B cell (primary cell): Measurements from ENCODE around the gene GLB1L2. TPM values are rescaled to one million over a fixed set of nuclear protein-coding genes. Genes with fewer than 3 reads are reported as not detected.

Experiments used
- ATAC-seq: fragments of 200-7000 bp; cut with Tn5 transposase; one replicate; pipeline ENCODE4 v1.10.0; 2021; ENCODE audit warnings: low read depth, mild to moderate bottlenecking, moderate number of reproducible peaks, moderate library complexity
- CTCF ChIA-PET: fragments of 350-600 bp; sonication (Branson Sonifier 250); formaldehyde crosslinking; loops from one replicate; lab custom pipeline; 2021; ENCODE audit warnings: antibody characterized with exemption, inconsistent platforms; lab: Charles Lee
- POLR2A ChIA-PET: fragments of 350-600 bp; sonication (Branson Sonifier 250); formaldehyde crosslinking; loops from one replicate; lab custom pipeline; 2021; ENCODE audit warnings: antibody characterized with exemption; lab: Charles Lee
- DNase-seq: peaks from one replicate; pipeline ENCODE4 v3.0.0; 2013
- H2AFZ ChIP-seq: 2 replicates; pipeline ENCODE4 v1.6.1; 2012; ENCODE audit warnings: mild to moderate bottlenecking, low read depth, low read length; ENCODE audit not compliant: insufficient read depth, poor library complexity, severe bottlenecking
- H3K27ac ChIP-seq, 2 donors: 1 replicate in 1 of 2; 2 replicates in 1 of 2; pipeline ENCODE4 v1.5.1; 2012 to 2013; ENCODE audit warnings: low read length in 2 of 2, mild to moderate bottlenecking in 2 of 2, moderate library complexity in 1 of 2
- H3K27me3 ChIP-seq, 4 experiments: fragments of 200-600 bp in 1 of 4; sonication (generic) in 1 of 4; replicated peaks in 1 of 4; 1 replicate in 2 of 4; 2 replicates in 2 of 4; pipeline versions ENCODE4 v1.6.1 to v1.7.0; 2013 to 2016; ENCODE audit warnings: low read length in 3 of 4, mild to moderate bottlenecking in 2 of 4, mixed read lengths in 1 of 4, moderate library complexity in 1 of 4; ENCODE audit not compliant: insufficient read depth in 4 of 4, control insufficient read depth in 3 of 4; ENCODE audit errors: control extremely low read depth in 1 of 4
- H3K36me3 ChIP-seq, 2 experiments: replicated peaks in 1 of 2; 1 replicate in 1 of 2; 2 replicates in 1 of 2; pipeline versions ENCODE4 v1.6.1 to v1.7.1; 2013; ENCODE audit warnings: low read length in 1 of 2; ENCODE audit not compliant: insufficient read depth in 2 of 2, control insufficient read depth in 1 of 2; ENCODE audit errors: control extremely low read depth in 1 of 2, extremely low read depth in 1 of 2
- H3K4me1 ChIP-seq, 2 donors: fragments of 200-600 bp in 1 of 2; sonication (generic) in 1 of 2; 1 replicate in 1 of 2; 2 replicates in 1 of 2; pipeline versions ENCODE4 v1.5.1 to v1.6.1; 2013 to 2017; ENCODE audit warnings: low read length in 2 of 2; ENCODE audit not compliant: control insufficient read depth in 2 of 2, insufficient read depth in 2 of 2
- H3K4me2 ChIP-seq: replicated peaks from 2 replicates; pipeline ENCODE3; 2012; ENCODE audit warnings: mild to moderate bottlenecking, low read depth, low read length; ENCODE audit not compliant: poor library complexity, severe bottlenecking
- H3K4me3 ChIP-seq, 5 experiments: fragments of 200-600 bp in 1 of 5; sonication (generic) in 1 of 5; 1 replicate in 3 of 5; 2 replicates in 2 of 5; pipeline versions ENCODE4 v1.5.1 to v1.7.0; 2011 to 2016; ENCODE audit warnings: low read length in 4 of 5, mild to moderate bottlenecking in 4 of 5, low read depth in 2 of 5, control low read depth in 1 of 5, moderate library complexity in 1 of 5; ENCODE audit not compliant: insufficient read depth in 1 of 5; ENCODE audit errors: control extremely low read depth in 1 of 5, extremely low read depth in 1 of 5
- H3K79me2 ChIP-seq: fragments of 200-600 bp; sonication (generic); one replicate; pipeline ENCODE4 v1.6.0; 2016; ENCODE audit warnings: low read length; ENCODE audit not compliant: control insufficient read depth, insufficient read depth
- H3K9ac ChIP-seq: fragments of 200-600 bp; sonication (generic); 2 replicates; pipeline ENCODE4 v1.6.1; 2017; ENCODE audit warnings: mild to moderate bottlenecking, low read length, moderate library complexity
- H3K9me3 ChIP-seq, 3 donors: one replicate each; pipeline versions ENCODE4 v1.6.1 to v1.7.1; 2013; ENCODE audit warnings: low read length in 2 of 3; ENCODE audit not compliant: control insufficient read depth in 2 of 3, insufficient read depth in 1 of 3; ENCODE audit errors: control extremely low read depth in 1 of 3
- H4K20me1 ChIP-seq: 2 replicates; pipeline ENCODE4 v1.6.0; 2012; ENCODE audit warnings: mild to moderate bottlenecking, low read length; ENCODE audit not compliant: insufficient read depth, control insufficient read depth, poor library complexity, severe bottlenecking
- H3K27ac Mint-ChIP-seq: one replicate; pipeline ENCODE4 v1.8.0; 2021; ENCODE audit warnings: mixed read lengths
- H3K27me3 Mint-ChIP-seq: one replicate; pipeline ENCODE4 v1.8.0; 2021; ENCODE audit warnings: mixed read lengths
- H3K4me1 Mint-ChIP-seq: one replicate; pipeline ENCODE4 v1.8.0; 2021; ENCODE audit warnings: mixed read lengths
- H3K4me3 Mint-ChIP-seq: one replicate; pipeline ENCODE4 v1.8.0; 2021; ENCODE audit warnings: mixed read lengths
- H3K9me3 Mint-ChIP-seq: one replicate; pipeline ENCODE4 v1.8.0; 2022; ENCODE audit warnings: mixed read lengths; ENCODE audit not compliant: insufficient read depth
- CTCF ChIP-seq: fragments of 200-600 bp; IDR thresholded peaks from one replicate; pipeline ENCODE4 v1.8.0; 2022; ENCODE audit warnings: antibody characterized with exemption, mild to moderate bottlenecking
- EZH2 ChIP-seq: IDR thresholded peaks from 2 replicates; pipeline ENCODE4 v1.6.1; 2012; ENCODE audit warnings: borderline replicate concordance, low read depth, mild to moderate bottlenecking, moderate library complexity, low read length; ENCODE audit not compliant: insufficient read depth, poor library complexity, severe bottlenecking
- WGBS: methylation state at CpG from one replicate; pipeline ENCODE4 v1.1.5; 2013; ENCODE audit warnings: missing lambda C conversion rate; ENCODE audit not compliant: insufficient coverage; 5-methylcytosine and 5-hydroxymethylcytosine counted together
- intact Hi-C: fragments of 100-400 bp; cut with micrococcal nuclease; formaldehyde crosslinking; loops from one replicate; pipeline ENCODE4 v1.10.0; 2022
- polyA plus RNA-seq: library from polyadenylated mRNA; depleted of rRNA; stranded (reverse); fragments of >200 nt; gene quantifications from 2 replicates; pipeline ENCODE4 v1.2.3, GENCODE V29; 2012
- total RNA-seq, 2 donors: library from RNA; stranded (reverse); fragments of 120-200 nt in 1 of 2; gene quantifications; 1 replicate in 1 of 2; 2 replicates in 1 of 2; pipeline versions ENCODE4 v1.2.3 to v1.2.4, GENCODE V29; 2013 to 2022

Gene GLB1L2
- total and polyA plus RNA-seq, 2 donors (not counting 1 experiment from before 2014, with no cell fraction given): 0.31 to 0.44 TPM

GRCh38 chr11:134376150-134376921, 44.5 kb downstream of the GLB1L2 start:
- no peaks in the 10 kb centered on the region for H4K20me1 ChIP-seq
- H3K27me3 Mint-ChIP-seq: peaks cover 3% of the 10 kb centered on the region
- no peak overlapping the region for H3K27ac Mint-ChIP-seq
- no peak for ATAC-seq
- no peak overlapping the region for H2AFZ ChIP-seq
- H3K4me2 ChIP-seq: no peak overlapping the region
- no peak overlapping the region for H3K4me3 ChIP-seq
- CTCF ChIA-PET: no interaction called here
- no peaks in the 10 kb centered on the region for H3K9me3 Mint-ChIP-seq
- TF ChIP-seq EZH2: no peak
- no peak for TF ChIP-seq CTCF
- intact Hi-C loops: no loop called here
- no peak for DNase-seq
- H3K9ac ChIP-seq: no peak overlapping the region
- no peak overlapping the region for H3K27ac ChIP-seq
- no peaks in the 10 kb centered on the region for H3K4me1 Mint-ChIP-seq
- no peaks in the 10 kb centered on the region for H3K27me3 ChIP-seq
- 80% methylated on average over 14 of the region's 18 CpGs for WGBS
- H3K4me3 Mint-ChIP-seq: no peak overlapping the region
- POLR2A ChIA-PET: no interaction called here
- H3K36me3 ChIP-seq: no peaks in the 10 kb centered on the region
- H3K79me2 ChIP-seq: no peaks in the 10 kb centered on the region
- no peaks in the 10 kb centered on the region for H3K9me3 ChIP-seq
- no peaks in the 10 kb centered on the region for H3K4me1 ChIP-seq

- Mint-ChIP-seq H3K27me3 (peaks cover 3% of the 10 kb centered on the region), H3K4me1 (no peaks in the 10 kb centered on the region), H3K9me3 (no peaks in the 10 kb centered on the region), H3K4me3 (no peak overlapping the region), H3K27ac (no peak overlapping the region)
- CTCF ChIA-PET: no interaction called here
- DNase-seq (no peak), ATAC-seq (no peak)
- no peak for TF ChIP-seq CTCF
- no peaks in the 10 kb centered on the region for H3K4me1 ChIP-seq
- intact Hi-C loops: no loop called here
- no peaks in the 10 kb centered on the region for H3K36me3 ChIP-seq
- no peaks in the 10 kb centered on the region for H4K20me1 ChIP-seq
- H3K4me2 ChIP-seq: no peak overlapping the region
- H2AFZ ChIP-seq: no peak overlapping the region
- H3K9me3 ChIP-seq: no peaks in the 10 kb centered on the region
- H3K27me3 ChIP-seq: no peaks in the 10 kb centered on the region
- H3K27ac ChIP-seq: no peak overlapping the region
- H3K9ac ChIP-seq: no peak overlapping the region
- 88% methylated on average over 11 of the region's 14 CpGs for WGBS
- no peak overlapping the region for H3K4me3 ChIP-seq
- H3K79me2 ChIP-seq: no peaks in the 10 kb centered on the region
- POLR2A ChIA-PET: no interaction called here
Observed at GRCh38 chr11:134377876-134378275, 46.1 kb downstream of the GLB1L2 start.
